ENCODE data around the gene ADAMTSL5. TPM values are rescaled to one million over a fixed set of nuclear protein-coding genes. Genes with fewer than 3 reads are reported as not detected.
A peak's percentile ranks its signal among the peaks of the same experiment; 100 is the strongest.

The ADAMTSL5 gene
- total RNA-seq, 4 donors from 2014 or later = 13.5 to 20.8 (median 18.8) TPM

- H3K4me3 ChIP-seq = peak overlapping the region in 2 of 4 donors; percentile 47 to 63
- WGBS, 2 donors = no CpG with 5 or more reads among the region's 36 CpGs
- no peak for DNase-seq
- TF ChIP-seq, protein P1, sequence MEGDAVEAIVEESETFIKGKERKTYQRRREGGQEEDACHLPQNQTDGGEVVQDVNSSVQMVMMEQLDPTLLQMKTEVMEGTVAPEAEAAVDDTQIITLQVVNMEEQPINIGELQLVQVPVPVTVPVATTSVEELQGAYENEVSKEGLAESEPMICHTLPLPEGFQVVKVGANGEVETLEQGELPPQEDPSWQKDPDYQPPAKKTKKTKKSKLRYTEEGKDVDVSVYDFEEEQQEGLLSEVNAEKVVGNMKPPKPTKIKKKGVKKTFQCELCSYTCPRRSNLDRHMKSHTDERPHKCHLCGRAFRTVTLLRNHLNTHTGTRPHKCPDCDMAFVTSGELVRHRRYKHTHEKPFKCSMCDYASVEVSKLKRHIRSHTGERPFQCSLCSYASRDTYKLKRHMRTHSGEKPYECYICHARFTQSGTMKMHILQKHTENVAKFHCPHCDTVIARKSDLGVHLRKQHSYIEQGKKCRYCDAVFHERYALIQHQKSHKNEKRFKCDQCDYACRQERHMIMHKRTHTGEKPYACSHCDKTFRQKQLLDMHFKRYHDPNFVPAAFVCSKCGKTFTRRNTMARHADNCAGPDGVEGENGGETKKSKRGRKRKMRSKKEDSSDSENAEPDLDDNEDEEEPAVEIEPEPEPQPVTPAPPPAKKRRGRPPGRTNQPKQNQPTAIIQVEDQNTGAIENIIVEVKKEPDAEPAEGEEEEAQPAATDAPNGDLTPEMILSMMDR (IDR thresholded peaks at IDR 0.05) = no peak
- no peak for TF ChIP-seq POLR2A (IDR thresholded peaks at IDR 0.05)
- intact Hi-C loops (cut with DNase I) = no loop called here
- H3K27ac ChIP-seq = no peak overlapping the region
- peaks cover 52 to 73% (median 61%) of the 10 kb centered on the region in 3 donors for H3K4me1 ChIP-seq
- H3K27me3 ChIP-seq = peaks cover 28 to 85% (median 39%) of the 10 kb centered on the region in 4 donors
- H3K36me3 ChIP-seq = no peaks in the 10 kb centered on the region
- no peaks in the 10 kb centered on the region for H3K9me3 ChIP-seq
Observed at GRCh38 chr19:1467215-1467489, 45.7 kb downstream of the ADAMTSL5 start.

DNA sequence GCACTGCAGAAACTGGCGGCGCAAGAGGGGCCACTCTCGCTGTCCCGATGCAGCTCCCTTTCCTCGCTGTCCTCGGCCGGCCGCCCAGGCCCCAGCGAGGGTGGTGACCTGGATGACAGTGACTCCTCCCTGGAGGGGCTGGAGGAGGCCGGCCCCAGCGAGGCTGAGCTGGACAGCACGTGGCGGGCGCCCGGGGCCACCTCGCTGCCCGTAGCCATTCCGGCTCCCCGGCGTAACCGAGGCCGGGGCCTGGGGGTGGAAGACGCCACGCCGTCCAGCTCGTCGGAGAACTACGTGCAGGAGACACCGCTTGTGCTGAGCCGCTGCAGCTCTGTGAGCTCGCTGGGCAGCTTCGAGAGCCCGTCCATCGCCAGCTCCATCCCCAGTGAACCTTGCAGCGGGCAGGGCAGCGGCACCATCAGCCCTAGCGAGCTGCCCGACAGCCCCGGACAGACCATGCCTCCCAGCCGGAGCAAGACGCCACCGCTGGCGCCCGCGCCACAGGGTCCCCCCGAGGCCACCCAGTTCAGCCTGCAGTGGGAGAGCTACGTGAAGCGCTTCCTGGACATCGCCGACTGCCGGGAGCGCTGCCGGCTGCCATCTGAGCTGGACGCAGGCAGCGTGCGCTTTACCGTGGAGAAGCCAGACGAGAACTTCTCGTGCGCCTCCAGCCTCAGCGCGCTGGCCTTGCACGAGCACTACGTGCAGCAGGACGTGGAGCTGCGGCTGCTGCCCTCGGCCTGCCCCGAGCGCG, 46.2 kb downstream of the ADAMTSL5 start:
- TF ChIP-seq POLR2A (IDR thresholded peaks at IDR 0.05) = no peak
- TF ChIP-seq, protein P1 (IDR thresholded peaks at IDR 0.05) = no peak

GRCh38 chr19:1466018-1466460, 46.8 kb downstream of the ADAMTSL5 start:
- 49% methylated on average over 7 of the region's 41 CpGs; no CpG with 5 or more reads in 1 of the 2 donors for WGBS, 2 donors
- Histone ChIP-seq H3K4me3 (peak overlapping the region in 2 of 4 donors; percentile 12 to 15), H3K36me3 (peaks cover 0 to 4% (median under 1%) of the 10 kb centered on the region in 3 donors), H3K27me3 (peaks cover 20 to 73% (median 34%) of the 10 kb centered on the region in 4 donors), H3K4me1 (peaks cover 45 to 61% (median 52%) of the 10 kb centered on the region in 3 donors), H3K9me3 (no peaks in the 10 kb centered on the region), H3K27ac (no peak overlapping the region)
- no peak for DNase-seq
- intact Hi-C loops (cut with DNase I) = no loop called here
- TF ChIP-seq, protein P1 (IDR thresholded peaks at IDR 0.05) = no peak
- TF ChIP-seq POLR2A (IDR thresholded peaks at IDR 0.05) = no peak

More for the DNA sequence above, 46.2 kb downstream of the ADAMTSL5 start:
- Histone ChIP-seq H3K27me3 (peaks cover 23 to 79% (median 36%) of the 10 kb centered on the region in 4 donors), H3K4me3 (peak overlapping the region in 2 of 4 donors; percentile 47 to 63), H3K4me1 (peaks cover 51 to 67% (median 58%) of the 10 kb centered on the region in 3 donors), H3K27ac (no peak overlapping the region), H3K36me3 (no peaks in the 10 kb centered on the region), H3K9me3 (no peaks in the 10 kb centered on the region)
- intact Hi-C loops (cut with DNase I) = no loop called here
- DNase-seq = no peak
- WGBS, 2 donors = no CpG with 5 or more reads among the region's 70 CpGs

GRCh38 chr19:1465191-1466016, 47.4 kb downstream of the ADAMTSL5 start:
- DNase-seq = no peak
- H3K4me1 ChIP-seq = peaks cover 39 to 55% (median 46%) of the 10 kb centered on the region in 3 donors
- H3K27me3 ChIP-seq = peaks cover 18 to 67% (median 31%) of the 10 kb centered on the region in 4 donors
- H3K27ac ChIP-seq = no peak overlapping the region
- peak overlapping the region in 2 of 4 donors; percentile 12 to 15 for H3K4me3 ChIP-seq
- H3K36me3 ChIP-seq = peaks cover 0 to 10% (median 7%) of the 10 kb centered on the region in 3 donors
- no peak for TF ChIP-seq POLR2A (IDR thresholded peaks at IDR 0.05)
- TF ChIP-seq, protein P1 (IDR thresholded peaks at IDR 0.05) = peak in 5 of 6 experiments; percentile 21 to 61 (median 38)
- 50 to 94% methylated on average over 8 to 12 of the region's 83 CpGs for WGBS, 2 donors
- intact Hi-C loops (cut with DNase I) = no loop called here
- H3K9me3 ChIP-seq = no peaks in the 10 kb centered on the region

Measured in esophagus squamous epithelium (tissue), 5 donors.